Testis (tissue), 2 donors: ENCODE results near the gene IVNS1ABP.

Experiments
- POLR2A ChIP-seq: fragments of 450-650 bp; IDR thresholded peaks from one replicate; pipeline ENCODE4 v1.6.1; 2017; ENCODE audit warnings: antibody characterized with exemption, mild to moderate bottlenecking, moderate library complexity
- TF ChIP-seq, protein P1 (sequence below), 3 experiments: fragments of 450-650 bp in 2 of 3; fragments of 200-600 bp in 1 of 3; sonication (generic) in 1 of 3; IDR thresholded peaks; one replicate each; pipeline ENCODE4 v1.5.1; 2016 to 2019; ENCODE audit warnings: antibody characterized with exemption in 3 of 3, mild to moderate bottlenecking in 2 of 3, moderate library complexity in 1 of 3

- peak; percentile 54 for TF ChIP-seq POLR2A
- TF ChIP-seq, protein P1, sequence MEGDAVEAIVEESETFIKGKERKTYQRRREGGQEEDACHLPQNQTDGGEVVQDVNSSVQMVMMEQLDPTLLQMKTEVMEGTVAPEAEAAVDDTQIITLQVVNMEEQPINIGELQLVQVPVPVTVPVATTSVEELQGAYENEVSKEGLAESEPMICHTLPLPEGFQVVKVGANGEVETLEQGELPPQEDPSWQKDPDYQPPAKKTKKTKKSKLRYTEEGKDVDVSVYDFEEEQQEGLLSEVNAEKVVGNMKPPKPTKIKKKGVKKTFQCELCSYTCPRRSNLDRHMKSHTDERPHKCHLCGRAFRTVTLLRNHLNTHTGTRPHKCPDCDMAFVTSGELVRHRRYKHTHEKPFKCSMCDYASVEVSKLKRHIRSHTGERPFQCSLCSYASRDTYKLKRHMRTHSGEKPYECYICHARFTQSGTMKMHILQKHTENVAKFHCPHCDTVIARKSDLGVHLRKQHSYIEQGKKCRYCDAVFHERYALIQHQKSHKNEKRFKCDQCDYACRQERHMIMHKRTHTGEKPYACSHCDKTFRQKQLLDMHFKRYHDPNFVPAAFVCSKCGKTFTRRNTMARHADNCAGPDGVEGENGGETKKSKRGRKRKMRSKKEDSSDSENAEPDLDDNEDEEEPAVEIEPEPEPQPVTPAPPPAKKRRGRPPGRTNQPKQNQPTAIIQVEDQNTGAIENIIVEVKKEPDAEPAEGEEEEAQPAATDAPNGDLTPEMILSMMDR (IDR thresholded peaks at IDR 0.05), result peak; percentile 8 to 21 (median 10)
Measured at GRCh38 chr1:185317034-185317885, at the start of gene IVNS1ABP.
